GM21360 (cell line): ENCODE data around the gene COA1.
"Not testable (repeated sequence)": the region's sequence is repeated elsewhere in the genome, so short reads cannot be mapped to it uniquely, and the experiment has no call there.

Experiments used
- ATAC-seq: cut with Tn5 transposase; IDR thresholded peaks from one replicate; pipeline ENCODE4 v1.9.1; 2021; ENCODE audit warnings: mild to moderate bottlenecking, moderate library complexity; ENCODE audit not compliant: unreplicated experiment

COA1 gene

GRCh38 chr7:43637114-43637806 is 92.1 kb downstream of the COA1 start:
- ATAC-seq: no peak

GRCh38 chr7:43636093-43636492 is 93.2 kb downstream of the COA1 start:
- no peak for ATAC-seq

- ATAC-seq: no peak
Measured at GRCh38 chr7:43634384-43634783, 94.9 kb downstream of the COA1 start.

GRCh38 chr7:43632746-43633145 is 96.6 kb downstream of the COA1 start:
- ATAC-seq: no peak

- no peak for ATAC-seq
Measured at GRCh38 chr7:43631559-43631958, 97.8 kb downstream of the COA1 start.

- ATAC-seq: no peak
Measured at GRCh38 chr7:43630482-43630881, 98.8 kb downstream of the COA1 start.

- ATAC-seq: no peak
Measured at GRCh38 chr7:43629857-43630256, 99.5 kb downstream of the COA1 start.

- ATAC-seq: no peak
Measured at GRCh38 chr7:43628431-43628830, 100.9 kb downstream of the COA1 start.

GRCh38 chr7:43627798-43628197 is 101.5 kb downstream of the COA1 start:
- ATAC-seq: not testable (repeated sequence)

- ATAC-seq: no peak
Measured at GRCh38 chr7:43626695-43627094, 102.6 kb downstream of the COA1 start.

GRCh38 chr7:43625980-43626379 is 103.3 kb downstream of the COA1 start:
- ATAC-seq: no peak

- ATAC-seq: no peak
Measured at GRCh38 chr7:43625453-43625852, 103.9 kb downstream of the COA1 start.

- no peak for ATAC-seq
Measured at GRCh38 chr7:43624156-43624555, 105.2 kb downstream of the COA1 start.

- ATAC-seq: no peak
Measured at GRCh38 chr7:43621729-43622448, 107.4 kb downstream of the COA1 start.

- ATAC-seq: no peak
Measured at GRCh38 chr7:43619213-43620012, 109.9 kb downstream of the COA1 start.

- no peak for ATAC-seq
Measured at GRCh38 chr7:43618073-43618472, 111.2 kb downstream of the COA1 start.

- no peak for ATAC-seq
Measured at GRCh38 chr7:43616977-43617376, 112.3 kb downstream of the COA1 start.

- no peak for ATAC-seq
Measured at GRCh38 chr7:43615558-43616145, 113.7 kb downstream of the COA1 start.

- ATAC-seq: peak; percentile 75
Measured at GRCh38 chr7:43612599-43613589, 116.4 kb downstream of the COA1 start.

- no peak for ATAC-seq
Measured at GRCh38 chr7:43612128-43612527, 117.2 kb downstream of the COA1 start.
